GM19351 (cell line): ENCODE measurements around the gene DDB1.
"Not testable (repeated sequence)": the region's sequence is repeated elsewhere in the genome, so short reads cannot be mapped to it uniquely, and the experiment has no call there.

Source experiments
- ATAC-seq: cut with Tn5 transposase; IDR thresholded peaks from one replicate; pipeline ENCODE4 v1.9.1; 2021; ENCODE audit warnings: mild to moderate bottlenecking, moderate library complexity; ENCODE audit not compliant: unreplicated experiment

Gene DDB1

GRCh38 chr11:61273178-61274078, 59.5 kb downstream of the DDB1 start:
- ATAC-seq: no peak

GRCh38 chr11:61272731-61273130, 60.2 kb downstream of the DDB1 start:
- no peak for ATAC-seq

DNA sequence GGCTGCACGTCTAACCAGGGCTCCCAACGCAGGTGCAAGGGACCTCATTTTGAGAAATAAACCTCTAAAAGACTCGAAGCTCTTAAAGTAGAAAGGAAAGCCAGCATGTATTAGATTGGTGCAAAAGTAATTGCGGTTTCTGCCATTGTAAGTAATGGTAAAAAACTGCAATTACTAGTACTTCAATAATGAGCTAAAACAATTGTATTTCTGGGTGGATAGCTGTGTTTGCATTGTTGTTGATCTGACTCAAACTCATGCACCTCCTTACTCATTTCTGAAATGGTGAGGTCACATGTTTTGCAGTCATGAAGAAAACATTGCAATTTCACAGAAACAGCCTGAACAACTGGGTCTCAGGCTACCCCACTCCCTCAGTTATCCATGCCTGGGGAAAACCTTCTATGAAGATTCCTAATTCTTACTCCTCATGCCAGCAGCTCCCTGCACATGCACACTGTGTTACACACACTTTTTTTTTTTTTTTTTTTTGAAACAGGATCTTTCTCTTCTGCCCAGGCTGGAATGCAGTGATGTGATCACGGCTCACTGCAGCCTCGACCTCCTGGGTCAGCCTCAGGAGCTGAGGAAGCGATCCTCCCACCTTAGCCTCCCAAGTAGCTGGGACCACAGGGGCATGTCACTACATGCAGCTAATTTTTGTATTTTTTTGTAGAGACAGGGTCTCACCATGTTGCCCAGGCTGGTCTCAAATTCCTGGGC, 62.4 kb downstream of the DDB1 start:
- ATAC-seq: no peak

GRCh38 chr11:61268588-61269250, 64.2 kb downstream of the DDB1 start:
- no peak for ATAC-seq

DNA sequence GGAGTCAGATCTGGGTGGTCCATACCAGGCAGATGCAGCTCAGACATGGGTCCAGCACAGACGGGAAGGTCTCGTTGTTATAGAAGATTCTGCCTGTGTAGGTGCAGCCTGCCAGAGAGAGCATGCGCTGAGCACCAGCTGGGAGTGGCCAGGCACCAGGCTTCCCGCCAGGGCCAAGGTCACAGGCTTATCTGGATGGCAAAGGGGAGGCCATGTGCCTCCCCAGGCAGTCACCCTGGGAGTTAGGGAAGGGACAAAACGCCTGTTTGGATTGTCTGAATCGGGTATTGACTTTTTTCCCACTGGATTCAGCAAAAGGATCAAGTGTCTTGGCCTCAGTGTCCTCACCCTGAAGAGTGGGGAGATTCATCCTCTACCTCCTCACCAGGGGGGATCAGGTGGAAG, 65.5 kb downstream of the DDB1 start:
- no peak for ATAC-seq

DNA sequence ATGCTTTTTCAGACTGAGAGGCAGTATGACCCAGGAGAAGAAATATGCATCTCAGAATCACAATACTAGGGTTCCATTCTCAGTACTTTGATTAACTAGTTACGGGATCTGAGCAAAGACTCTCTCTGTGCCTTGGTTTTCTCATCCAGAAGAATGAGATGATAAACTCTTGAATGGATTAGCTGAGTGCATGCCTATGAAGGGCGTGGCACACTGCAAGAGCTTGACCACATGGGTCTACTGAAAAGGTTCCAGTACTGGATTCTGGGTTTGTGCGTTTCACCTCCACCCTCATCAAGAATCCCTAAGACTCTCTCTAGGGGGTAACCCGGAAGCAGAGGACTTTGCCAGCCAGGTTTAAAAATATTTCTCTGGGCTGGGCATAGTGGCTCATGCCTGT, 66.3 kb downstream of the DDB1 start:
- ATAC-seq: no peak

DNA sequence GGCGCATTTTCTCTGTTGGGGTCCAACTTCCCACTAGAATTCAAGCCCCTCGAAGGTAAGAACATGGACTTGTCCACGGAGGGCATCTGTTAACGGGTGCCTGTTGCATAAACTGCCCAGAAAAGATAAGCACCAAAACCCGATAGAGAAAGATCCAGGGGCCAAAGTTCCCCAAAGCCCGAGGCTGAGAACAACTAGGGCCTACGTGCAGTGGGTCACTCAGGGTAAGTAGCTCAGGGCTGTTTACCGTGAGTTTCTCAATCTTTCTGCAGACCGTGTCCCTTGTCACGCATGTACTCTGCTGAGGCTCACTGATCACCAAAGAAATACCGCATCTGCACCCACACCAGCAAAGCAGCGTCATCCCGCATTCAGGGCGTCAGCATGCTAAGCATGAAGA, 67.5 kb downstream of the DDB1 start:
- ATAC-seq: no peak

DNA sequence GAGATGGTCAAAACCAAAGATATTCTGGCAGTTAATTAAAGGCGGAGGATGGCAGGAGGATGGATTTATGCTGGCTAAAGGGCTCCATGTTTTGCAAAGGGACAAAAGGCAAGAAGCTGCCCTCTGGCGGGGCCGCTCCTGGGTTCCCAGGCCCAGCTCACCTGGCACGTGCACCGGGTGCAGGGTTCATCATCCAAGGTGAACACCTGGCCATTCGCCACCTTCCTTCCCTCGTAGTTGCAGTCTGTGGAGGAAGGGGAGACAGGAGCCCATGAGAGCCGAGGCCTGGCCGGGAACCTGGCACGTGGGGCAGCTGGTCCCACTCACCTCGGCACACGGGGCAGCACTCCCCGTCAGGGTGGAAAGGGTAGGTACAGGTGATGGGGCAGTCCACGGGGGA, 68.1 kb downstream of the DDB1 start:
- no peak for ATAC-seq

GRCh38 chr11:61264371-61264770, 68.5 kb downstream of the DDB1 start:
- no peak for ATAC-seq

DNA sequence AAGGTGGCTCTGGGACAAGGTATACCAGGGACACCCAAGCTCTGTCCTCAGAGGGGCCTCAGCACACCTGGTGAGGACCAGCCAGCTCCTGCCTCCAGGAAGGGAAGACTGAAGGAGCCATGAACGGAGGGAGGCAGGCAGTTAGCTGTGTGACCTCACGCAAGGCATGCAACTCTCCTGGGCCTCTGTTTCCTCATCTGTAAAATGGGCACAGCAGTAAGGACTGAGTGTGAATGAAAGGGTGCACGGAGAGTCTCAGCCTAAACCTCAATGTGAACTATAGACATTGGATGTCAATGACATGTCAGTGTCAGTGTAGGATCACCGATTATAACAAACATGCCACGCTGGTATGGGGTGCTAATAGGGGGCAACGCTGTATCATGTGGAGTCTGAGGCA, 73.5 kb downstream of the DDB1 start:
- no peak for ATAC-seq

DNA sequence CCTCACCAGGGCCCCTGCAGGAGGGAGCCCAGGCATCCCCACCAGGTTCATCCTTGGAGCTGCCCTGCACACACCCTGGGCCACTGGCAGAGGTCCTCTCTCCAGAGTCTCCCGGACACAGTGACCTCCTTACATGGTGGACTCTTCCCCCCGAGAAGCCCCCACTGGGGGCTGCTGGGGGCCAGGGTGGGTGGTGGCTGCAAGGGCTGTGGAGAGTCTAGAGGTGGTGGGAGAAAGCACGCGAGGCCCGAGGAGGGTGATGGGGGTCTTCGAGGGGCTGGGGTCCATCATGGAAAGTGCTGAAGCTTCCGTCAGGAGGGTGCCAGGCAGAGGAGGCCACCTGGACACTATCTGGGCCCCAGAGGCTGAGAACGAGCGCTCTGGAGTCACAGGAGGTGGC, 74.4 kb downstream of the DDB1 start:
- ATAC-seq: no peak

- ATAC-seq: no peak
Measured at GRCh38 chr11:61256710-61257482, 76.0 kb downstream of the DDB1 start.

DNA sequence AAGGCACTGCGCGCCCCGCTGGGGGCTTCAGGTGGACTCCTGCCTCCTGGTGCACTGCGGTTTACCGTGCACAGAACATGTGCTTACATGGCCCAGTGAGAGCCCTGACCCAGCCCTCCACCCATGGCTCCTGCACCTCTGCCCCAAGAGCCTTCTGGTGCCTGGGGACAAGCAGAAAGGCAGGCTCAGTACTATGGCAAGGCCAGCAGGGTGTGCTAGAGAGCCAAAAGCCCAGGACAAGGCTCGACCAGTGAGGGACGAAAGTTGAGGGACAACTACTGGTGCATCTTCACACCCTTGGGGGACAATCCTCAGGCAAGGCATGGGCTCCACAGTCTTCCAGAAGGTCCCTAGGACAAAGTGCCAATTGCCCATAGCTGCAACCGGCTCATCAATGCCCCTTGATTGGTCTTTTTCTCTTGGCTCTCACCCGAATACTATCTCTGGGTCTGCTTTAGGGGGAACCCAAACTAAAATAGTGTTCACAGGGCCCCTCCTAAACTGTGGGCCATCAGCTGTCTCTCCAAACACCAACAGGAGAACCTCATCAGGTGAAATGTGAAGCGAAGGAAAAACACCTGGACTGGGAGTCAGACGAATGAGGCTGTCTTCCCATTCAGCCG, 78.4 kb downstream of the DDB1 start:
- ATAC-seq: peak; percentile 76

GRCh38 chr11:61252332-61252731, 80.6 kb downstream of the DDB1 start:
- ATAC-seq: not testable (repeated sequence)

- ATAC-seq: not testable (repeated sequence)
Measured at GRCh38 chr11:61250796-61251765, 81.8 kb downstream of the DDB1 start.
